ENCODE data around the gene ATP11B.

DNA sequence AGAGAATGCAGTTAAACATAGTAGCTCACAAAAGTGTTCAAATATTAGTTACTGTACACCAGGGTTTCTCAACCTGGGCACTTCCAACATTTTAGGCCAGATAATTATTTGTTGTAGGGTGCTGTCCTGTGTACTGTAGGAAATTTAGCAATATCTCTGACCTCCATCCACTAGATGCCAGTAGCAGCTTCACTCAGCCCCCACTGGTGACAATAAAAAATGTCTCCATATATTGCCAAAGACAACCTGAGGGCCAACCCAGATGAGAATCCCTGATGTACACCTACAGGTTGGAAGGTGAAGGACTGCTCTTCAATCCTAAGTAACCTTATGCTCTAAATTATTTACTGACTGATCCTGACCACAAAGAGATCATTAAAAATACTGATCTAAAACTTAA, 154.6 kb downstream of the ATP11B start:
- TF ChIP-seq, protein P1, sequence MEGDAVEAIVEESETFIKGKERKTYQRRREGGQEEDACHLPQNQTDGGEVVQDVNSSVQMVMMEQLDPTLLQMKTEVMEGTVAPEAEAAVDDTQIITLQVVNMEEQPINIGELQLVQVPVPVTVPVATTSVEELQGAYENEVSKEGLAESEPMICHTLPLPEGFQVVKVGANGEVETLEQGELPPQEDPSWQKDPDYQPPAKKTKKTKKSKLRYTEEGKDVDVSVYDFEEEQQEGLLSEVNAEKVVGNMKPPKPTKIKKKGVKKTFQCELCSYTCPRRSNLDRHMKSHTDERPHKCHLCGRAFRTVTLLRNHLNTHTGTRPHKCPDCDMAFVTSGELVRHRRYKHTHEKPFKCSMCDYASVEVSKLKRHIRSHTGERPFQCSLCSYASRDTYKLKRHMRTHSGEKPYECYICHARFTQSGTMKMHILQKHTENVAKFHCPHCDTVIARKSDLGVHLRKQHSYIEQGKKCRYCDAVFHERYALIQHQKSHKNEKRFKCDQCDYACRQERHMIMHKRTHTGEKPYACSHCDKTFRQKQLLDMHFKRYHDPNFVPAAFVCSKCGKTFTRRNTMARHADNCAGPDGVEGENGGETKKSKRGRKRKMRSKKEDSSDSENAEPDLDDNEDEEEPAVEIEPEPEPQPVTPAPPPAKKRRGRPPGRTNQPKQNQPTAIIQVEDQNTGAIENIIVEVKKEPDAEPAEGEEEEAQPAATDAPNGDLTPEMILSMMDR (IDR thresholded peaks at IDR 0.05), result no peak
- no peak for TF ChIP-seq POLR2A (IDR thresholded peaks at IDR 0.05)
